Measurements from ENCODE around the gene PRDM11.

DNA sequence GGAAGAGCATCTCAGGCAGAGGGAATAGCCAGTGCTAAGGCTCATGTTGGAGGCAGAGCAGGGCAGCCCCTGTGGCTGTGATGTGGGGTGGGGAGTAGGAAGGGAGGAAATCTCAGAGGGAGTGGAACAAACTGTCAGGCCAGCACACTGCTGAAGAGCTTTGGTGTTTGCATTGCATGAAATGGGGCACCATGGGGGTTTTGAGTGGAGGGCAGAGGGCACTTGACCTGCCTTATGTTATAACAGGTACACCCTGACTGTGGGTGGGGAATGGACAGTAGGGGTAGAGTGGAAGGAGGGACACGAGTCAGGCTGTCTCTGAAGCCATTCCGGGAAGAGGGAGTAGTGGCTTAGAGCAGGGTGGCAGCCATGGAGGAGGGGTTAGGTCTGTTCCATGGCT is 24.0 kb downstream of the PRDM11 start:
- TF ChIP-seq POLR2AphosphoS5 (IDR thresholded peaks at IDR 0.05) (no peak), POLR2A (IDR thresholded peaks at IDR 0.05) (no peak)
- TF ChIP-seq, protein P1, sequence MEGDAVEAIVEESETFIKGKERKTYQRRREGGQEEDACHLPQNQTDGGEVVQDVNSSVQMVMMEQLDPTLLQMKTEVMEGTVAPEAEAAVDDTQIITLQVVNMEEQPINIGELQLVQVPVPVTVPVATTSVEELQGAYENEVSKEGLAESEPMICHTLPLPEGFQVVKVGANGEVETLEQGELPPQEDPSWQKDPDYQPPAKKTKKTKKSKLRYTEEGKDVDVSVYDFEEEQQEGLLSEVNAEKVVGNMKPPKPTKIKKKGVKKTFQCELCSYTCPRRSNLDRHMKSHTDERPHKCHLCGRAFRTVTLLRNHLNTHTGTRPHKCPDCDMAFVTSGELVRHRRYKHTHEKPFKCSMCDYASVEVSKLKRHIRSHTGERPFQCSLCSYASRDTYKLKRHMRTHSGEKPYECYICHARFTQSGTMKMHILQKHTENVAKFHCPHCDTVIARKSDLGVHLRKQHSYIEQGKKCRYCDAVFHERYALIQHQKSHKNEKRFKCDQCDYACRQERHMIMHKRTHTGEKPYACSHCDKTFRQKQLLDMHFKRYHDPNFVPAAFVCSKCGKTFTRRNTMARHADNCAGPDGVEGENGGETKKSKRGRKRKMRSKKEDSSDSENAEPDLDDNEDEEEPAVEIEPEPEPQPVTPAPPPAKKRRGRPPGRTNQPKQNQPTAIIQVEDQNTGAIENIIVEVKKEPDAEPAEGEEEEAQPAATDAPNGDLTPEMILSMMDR (IDR thresholded peaks at IDR 0.05 in 8 of 11, conservative IDR thresholded peaks at IDR 0.05 in 3 of 11) = no peak

Data from spleen (tissue), 7 donors.